HG03565 (cell line): ENCODE measurements around the gene LMTK3.

Experiments used
- ATAC-seq: cut with Tn5 transposase; IDR thresholded peaks from one replicate; pipeline ENCODE4 v1.9.1; 2021; ENCODE audit warnings: mild to moderate bottlenecking, moderate library complexity; ENCODE audit not compliant: unreplicated experiment

The LMTK3 gene

GRCh38 chr19:48509467-48510194 lies 2.0 kb downstream of the LMTK3 start:
- ATAC-seq: no peak

GRCh38 chr19:48508729-48509411 lies 2.8 kb downstream of the LMTK3 start:
- ATAC-seq: no peak

GRCh38 chr19:48507911-48508439 lies 3.7 kb downstream of the LMTK3 start:
- no peak for ATAC-seq

- ATAC-seq: no peak
Observed at GRCh38 chr19:48506138-48506733, 5.4 kb downstream of the LMTK3 start.

- ATAC-seq: no peak
Observed at GRCh38 chr19:48502350-48503018, 9.2 kb downstream of the LMTK3 start.

GRCh38 chr19:48501494-48502349 lies 9.9 kb downstream of the LMTK3 start:
- no peak for ATAC-seq

- ATAC-seq: no peak
Observed at GRCh38 chr19:48500830-48501493, 10.7 kb downstream of the LMTK3 start.

- no peak for ATAC-seq
Observed at GRCh38 chr19:48499316-48500090, 12.1 kb downstream of the LMTK3 start.

GRCh38 chr19:48498595-48499311 lies 12.9 kb downstream of the LMTK3 start:
- no peak for ATAC-seq

GRCh38 chr19:48497728-48498594 lies 13.7 kb downstream of the LMTK3 start:
- no peak for ATAC-seq

GRCh38 chr19:48496959-48497727 lies 14.5 kb downstream of the LMTK3 start:
- ATAC-seq: no peak

GRCh38 chr19:48495396-48495795 lies 16.2 kb downstream of the LMTK3 start:
- no peak for ATAC-seq

GRCh38 chr19:48493718-48494401 lies 17.8 kb downstream of the LMTK3 start:
- no peak for ATAC-seq

GRCh38 chr19:48492925-48493717 lies 18.5 kb downstream of the LMTK3 start:
- peak; percentile 52 for ATAC-seq

GRCh38 chr19:48491793-48492123 lies 19.9 kb downstream of the LMTK3 start:
- ATAC-seq: no peak
